Spleen (tissue), 11 donors: ENCODE measurements around the gene TTC7B. TPM values are rescaled to one million over a fixed set of nuclear protein-coding genes. Genes with fewer than 3 reads are reported as not detected.

ENCODE experiments used
- DNase-seq: peaks from one replicate; pipeline ENCODE4 v3.0.0-alpha.2; 2020
- H3K27ac ChIP-seq, 8 donors: fragments of 200-600 bp; sonication (generic) in 7 of 8; 1 replicate in 4 of 8; 2 replicates in 4 of 8; pipeline versions ENCODE4 v1.5.0 to v1.8.0; 2016 to 2021; ENCODE audit warnings: inconsistent platforms in 4 of 8, mild to moderate bottlenecking in 4 of 8, moderate library complexity in 1 of 8
- H3K27me3 ChIP-seq, 7 donors: fragments of 200-600 bp; sonication (generic) in 6 of 7; replicated peaks in 1 of 7; 1 replicate in 4 of 7; 2 replicates in 3 of 7; pipeline versions ENCODE4 v1.5.0 to v1.8.0; 2016 to 2021; ENCODE audit warnings: inconsistent platforms in 3 of 7, mild to moderate bottlenecking in 1 of 7
- H3K36me3 ChIP-seq, 6 donors: fragments of 200-600 bp; sonication (generic) in 5 of 6; 1 replicate in 4 of 6; 2 replicates in 2 of 6; pipeline versions ENCODE4 v1.5.0 to v1.8.0; 2016 to 2021; ENCODE audit warnings: inconsistent platforms in 2 of 6
- H3K4me1 ChIP-seq, 6 donors: fragments of 200-600 bp; sonication (generic) in 5 of 6; 1 replicate in 3 of 6; 2 replicates in 3 of 6; pipeline versions ENCODE4 v1.5.0 to v1.8.0; 2016 to 2021; ENCODE audit warnings: inconsistent platforms in 3 of 6
- H3K4me3 ChIP-seq, 8 donors: fragments of 200-600 bp; sonication (generic) in 7 of 8; 1 replicate in 4 of 8; 2 replicates in 4 of 8; pipeline versions ENCODE4 v1.5.0 to v1.8.0; 2016 to 2021; ENCODE audit warnings: inconsistent platforms in 4 of 8, mild to moderate bottlenecking in 4 of 8, moderate library complexity in 2 of 8
- H3K9me3 ChIP-seq, 8 donors: fragments of 200-600 bp; sonication (generic) in 7 of 8; 1 replicate in 4 of 8; 2 replicates in 4 of 8; pipeline versions ENCODE4 v1.5.0 to v1.8.0; 2016 to 2021; ENCODE audit warnings: inconsistent platforms in 4 of 8
- CTCF ChIP-seq, 11 experiments: fragments of 200-600 bp in 7 of 11; fragments of 450-650 bp in 4 of 11; sonication (generic) in 4 of 11; IDR thresholded peaks in 8 of 11; conservative IDR thresholded peaks in 3 of 11; 1 replicate in 7 of 11; 2 replicates in 4 of 11; pipeline versions ENCODE4 v1.4.0 to v1.8.0; 2016 to 2021; ENCODE audit warnings: antibody characterized with exemption in 11 of 11, inconsistent platforms in 4 of 11, mild to moderate bottlenecking in 1 of 11
- POLR2A ChIP-seq, 3 donors: fragments of 450-650 bp; IDR thresholded peaks; one replicate each; pipeline ENCODE4 v1.5.1; 2017; ENCODE audit warnings: antibody characterized with exemption in 3 of 3, mild to moderate bottlenecking in 1 of 3
- POLR2AphosphoS5 ChIP-seq, 3 donors: sonication (generic); formaldehyde crosslinking; IDR thresholded peaks; one replicate each; pipeline ENCODE4 v1.5.1; 2017; ENCODE audit warnings: antibody characterized with exemption in 3 of 3
- WGBS, 5 donors: extraction: QIAGEN DNeasy Blood & Tissue Kit in 3 of 5; methylation state at CpG; one replicate each; pipeline versions ENCODE4 v1.1.5 to v1.1.7; 2013 to 2018; 5-methylcytosine and 5-hydroxymethylcytosine counted together
- intact Hi-C: fragments of 100-400 bp; cut with DNase I; formaldehyde crosslinking; loops from one replicate; pipeline ENCODE4 v1.15.0; 2023; ENCODE audit warnings: low total_unique reads
- polyA plus RNA-seq, 3 donors: library from polyadenylated mRNA; stranded (reverse); fragments of 200-250 nt; gene quantifications; one replicate each; pipeline ENCODE4 v1.2.1, GENCODE V29; 2013
- total RNA-seq, 7 donors: library from RNA; depleted of rRNA in 3 of 7; stranded (reverse); fragments of >200 nt in 3 of 7; fragmentation: NEBNext Ultra II Directional in 4 of 7; extraction: Animal tissue kit (Norgen Biotek cat#: 25700) in 4 of 7; gene quantifications; one replicate each; pipeline versions ENCODE4 v1.1.0 to v1.2.1, GENCODE V29; 2016 to 2021
- donor health status: healthy with polysubstance abuse.
- donor health status: DM: no; HTN: no; CAD: no; lungs with moderate emphysema.
- donor health status: DM: no; HTN: no; CAD: no.
- donor health status: Bipolar disorder and iron deficiency.
- donor health status: healthy.
- donor health status: DM: no; HTN: no; CAD: no.
- donor health status: DM: yes; HTN: yes; CAD: no.

Gene TTC7B
- total and polyA plus RNA-seq, 10 donors, result 6.6 to 98.4 (median 62.6) TPM

GRCh38 chr14:90608929-90609341 is 207.3 kb downstream of the TTC7B start:
- TF ChIP-seq POLR2AphosphoS5 (IDR thresholded peaks at IDR 0.05) (no peak), CTCF (IDR thresholded peaks at IDR 0.05 in 8 of 11, conservative IDR thresholded peaks at IDR 0.05 in 3 of 11) (no peak), POLR2A (IDR thresholded peaks at IDR 0.05) (no peak)
- Histone ChIP-seq H3K4me3 (no peak overlapping the region), H3K4me1 (peaks cover 0 to 17% (median 0%) of the 10 kb centered on the region in 6 donors), H3K36me3 (peaks cover 0 to 20% (median 0%) of the 10 kb centered on the region in 6 donors), H3K27me3 (no peaks in the 10 kb centered on the region), H3K9me3 (no peaks in the 10 kb centered on the region), H3K27ac (no peak overlapping the region)
- WGBS, 5 donors, result 58 to 76% (median 71%) methylated on average over 6 to 7 of the region's 7 CpGs
- intact Hi-C loops, result no loop called here
- no peak for DNase-seq

- intact Hi-C loops, result no loop called here
- DNase-seq, result no peak
Measured at GRCh38 chr14:90608281-90608680, 207.9 kb downstream of the TTC7B start.

GRCh38 chr14:90607141-90607540 is 209.1 kb downstream of the TTC7B start:
- Histone ChIP-seq H3K9me3 (no peaks in the 10 kb centered on the region), H3K27me3 (no peaks in the 10 kb centered on the region), H3K4me3 (no peak overlapping the region), H3K36me3 (peaks cover 0 to 20% (median 0%) of the 10 kb centered on the region in 6 donors), H3K4me1 (peaks cover 0 to 17% (median 0%) of the 10 kb centered on the region in 6 donors), H3K27ac (no peak overlapping the region)
- intact Hi-C loops, result no loop called here
- WGBS, 5 donors, result 83 to 92% (median 87%) methylated on average over 10 of the region's 10 CpGs
- TF ChIP-seq CTCF (IDR thresholded peaks at IDR 0.05 in 8 of 11, conservative IDR thresholded peaks at IDR 0.05 in 3 of 11) (no peak), POLR2A (IDR thresholded peaks at IDR 0.05) (no peak), POLR2AphosphoS5 (IDR thresholded peaks at IDR 0.05) (no peak)
- no peak for DNase-seq

More at GRCh38 chr14:90608281-90608680, 207.9 kb downstream of the TTC7B start:
- TF ChIP-seq POLR2A (IDR thresholded peaks at IDR 0.05), result no peak
- TF ChIP-seq CTCF (IDR thresholded peaks at IDR 0.05 in 8 of 11, conservative IDR thresholded peaks at IDR 0.05 in 3 of 11), result no peak
- TF ChIP-seq POLR2AphosphoS5 (IDR thresholded peaks at IDR 0.05), result no peak
- 78 to 84% (median 80%) methylated on average over 10 to 11 of the region's 11 CpGs for WGBS, 5 donors
- Histone ChIP-seq H3K27ac (no peak overlapping the region), H3K36me3 (peaks cover 0 to 20% (median 0%) of the 10 kb centered on the region in 6 donors), H3K9me3 (no peaks in the 10 kb centered on the region), H3K4me1 (peaks cover 0 to 17% (median 0%) of the 10 kb centered on the region in 6 donors), H3K4me3 (no peak overlapping the region), H3K27me3 (no peaks in the 10 kb centered on the region)

- no peak overlapping the region for H3K27ac ChIP-seq
Measured at GRCh38 chr14:90606434-90606833, 209.8 kb downstream of the TTC7B start.

More at GRCh38 chr14:90606434-90606833, 209.8 kb downstream of the TTC7B start:
- H3K4me3 ChIP-seq, result no peak overlapping the region
- peaks cover 0 to 17% (median 0%) of the 10 kb centered on the region in 6 donors for H3K4me1 ChIP-seq
- no peaks in the 10 kb centered on the region for H3K27me3 ChIP-seq
- WGBS, 5 donors, result 70 to 94% (median 82%) methylated on average over 2 of the region's 2 CpGs
- intact Hi-C loops, result no loop called here
- H3K36me3 ChIP-seq, result peaks cover 0 to 20% (median 0%) of the 10 kb centered on the region in 6 donors
- TF ChIP-seq POLR2AphosphoS5 (IDR thresholded peaks at IDR 0.05), result no peak
- TF ChIP-seq CTCF (IDR thresholded peaks at IDR 0.05 in 8 of 11, conservative IDR thresholded peaks at IDR 0.05 in 3 of 11), result no peak
- no peak for TF ChIP-seq POLR2A (IDR thresholded peaks at IDR 0.05)
- H3K9me3 ChIP-seq, result no peaks in the 10 kb centered on the region
- no peak for DNase-seq
